DMS79 treated with DMSO at 0.1 percent for 48 hours (cell line): ENCODE measurements around the gene PRKAG2.
"Not testable (repeated sequence)": the region's sequence is repeated elsewhere in the genome, so short reads cannot be mapped to it uniquely, and the experiment has no call there.

Experiments
- DNase-seq: peaks from one replicate; lab custom pipeline; 2025; lab: John Stamatoyannopoulos, UW

PRKAG2 gene

GRCh38 chr7:151876899-151877777 lies at the start of gene PRKAG2:
PRKAG2 (minus strand) TSS chr7:151877115; CDS start chr7:151876620, 495 bp downstream.
- DNase-seq = peak; percentile 37

GRCh38 chr7:151926336-151926712 lies 49.4 kb upstream of the PRKAG2 start:
- DNase-seq = no peak

DNA sequence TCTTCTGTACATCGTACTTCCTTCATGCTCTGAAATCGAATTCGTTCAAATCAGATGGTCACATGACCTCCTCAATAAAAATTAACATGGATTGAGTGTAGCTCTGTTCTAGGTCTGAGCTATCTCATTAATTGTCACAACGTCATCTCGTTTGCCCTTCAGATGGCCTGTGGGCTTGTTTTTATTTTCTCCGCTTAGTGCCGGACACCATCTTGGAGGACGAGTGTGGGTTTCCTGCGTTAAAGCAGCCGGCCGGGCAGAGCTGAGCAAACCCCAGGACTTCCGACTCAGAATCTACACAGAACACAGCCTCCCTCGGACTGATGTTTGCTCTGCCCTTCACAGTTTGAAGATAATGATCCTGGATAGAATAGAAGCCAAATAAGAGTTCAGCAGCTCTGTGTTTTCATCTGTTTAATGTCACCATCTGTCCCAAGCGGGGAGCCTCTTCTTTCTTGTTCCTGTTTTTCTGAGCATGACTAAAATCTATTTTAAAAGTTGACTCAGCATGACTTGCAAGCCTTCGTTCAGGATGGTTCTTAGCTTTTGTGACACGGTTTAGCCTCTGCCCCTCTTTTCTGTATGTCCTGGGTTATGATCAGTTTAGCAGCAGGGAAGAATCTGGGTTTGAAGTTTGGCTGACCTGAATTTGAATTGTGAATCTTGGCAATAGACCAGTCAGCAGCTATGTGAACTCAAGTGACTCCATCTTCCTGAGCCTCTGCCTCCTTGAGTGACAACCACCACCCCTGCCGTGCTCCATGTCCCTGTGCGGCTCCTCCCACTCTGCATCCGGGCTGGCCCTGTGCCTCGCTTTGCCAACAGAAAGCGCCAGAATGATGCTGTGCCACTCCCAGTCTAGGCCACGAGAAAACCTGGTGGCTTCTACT lies 48.8 kb upstream of the PRKAG2 start:
- DNase-seq = no peak

DNA sequence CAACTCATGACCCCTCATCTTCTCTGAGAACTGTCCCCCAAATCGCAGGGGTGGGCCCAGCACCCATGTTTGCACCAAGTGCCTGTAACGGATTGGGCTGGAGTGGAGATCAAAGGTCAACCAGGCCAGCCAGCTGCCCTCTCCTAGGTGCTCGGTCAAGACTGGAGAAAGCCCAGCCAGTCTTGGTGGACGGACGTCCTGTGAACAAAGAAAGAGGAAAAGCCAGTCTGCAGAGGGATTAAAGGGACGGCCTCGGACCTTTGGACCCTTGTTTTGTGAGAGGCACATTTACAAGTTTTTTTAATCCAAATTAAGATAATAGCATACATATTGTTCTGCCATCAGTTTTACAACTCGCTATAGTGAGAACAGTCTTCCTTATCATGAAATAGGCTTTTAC lies 47.6 kb upstream of the PRKAG2 start:
- DNase-seq = no peak

DNA sequence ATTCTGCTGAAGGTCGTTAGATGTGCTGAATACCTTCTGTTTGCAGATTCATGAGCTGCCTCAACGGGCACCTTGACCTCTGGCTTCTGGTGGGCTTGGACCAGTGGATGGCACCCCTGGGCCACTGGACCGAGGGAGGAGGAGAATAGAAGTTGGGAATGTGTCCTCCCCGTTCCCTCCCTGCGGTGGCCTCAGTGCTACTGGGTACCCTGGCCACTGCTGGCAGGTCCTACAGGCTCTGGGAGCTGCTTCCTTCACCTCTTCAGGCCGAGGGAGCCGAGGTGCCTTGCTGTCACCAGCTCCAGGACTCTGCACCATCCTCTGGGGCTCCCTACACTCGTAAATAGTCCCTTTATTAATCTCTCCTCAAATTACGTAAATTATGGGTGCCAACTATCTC lies 47.1 kb upstream of the PRKAG2 start:
- no peak for DNase-seq

DNA sequence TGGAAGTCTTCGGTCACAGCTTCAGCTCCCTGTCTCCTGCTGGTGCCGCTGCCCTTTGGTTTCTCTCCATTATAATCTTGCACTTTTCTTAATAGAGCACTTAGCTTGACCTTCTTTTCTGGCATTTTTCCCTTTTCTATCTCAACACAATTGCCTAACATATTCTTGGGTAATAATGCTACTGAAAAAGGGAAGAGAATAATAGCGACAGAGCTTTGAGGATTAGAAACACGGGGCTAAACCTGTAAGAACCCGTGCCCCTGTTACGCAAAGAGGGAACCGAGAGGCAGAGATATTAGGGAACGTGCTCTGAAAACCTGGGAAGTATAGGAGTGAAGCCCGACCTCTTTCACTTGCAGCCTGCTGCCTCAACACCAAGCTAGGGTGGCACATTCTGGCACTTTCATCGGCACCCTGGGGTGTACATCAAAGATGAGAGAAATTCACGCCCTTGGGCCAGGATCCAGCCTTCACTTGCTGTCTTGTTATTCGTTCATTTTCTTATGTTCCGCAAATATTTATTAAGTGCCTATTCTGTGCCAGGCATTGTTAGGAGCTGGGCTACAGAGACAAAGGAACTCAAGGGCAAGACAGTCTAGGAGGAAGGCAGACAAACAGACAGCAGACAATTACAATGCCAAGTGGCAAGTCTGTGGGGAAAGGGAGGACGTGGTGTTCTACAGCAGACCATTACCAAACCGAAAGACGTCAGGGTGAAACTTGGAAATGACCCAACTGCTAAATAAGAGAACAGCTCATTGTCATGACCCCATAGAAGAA lies 46.4 kb upstream of the PRKAG2 start:
- peak; percentile 46 for DNase-seq

GRCh38 chr7:151921451-151921850 lies 44.5 kb upstream of the PRKAG2 start:
- DNase-seq = no peak

- DNase-seq = no peak
Measured at GRCh38 chr7:151920488-151920887, 43.6 kb upstream of the PRKAG2 start.

DNA sequence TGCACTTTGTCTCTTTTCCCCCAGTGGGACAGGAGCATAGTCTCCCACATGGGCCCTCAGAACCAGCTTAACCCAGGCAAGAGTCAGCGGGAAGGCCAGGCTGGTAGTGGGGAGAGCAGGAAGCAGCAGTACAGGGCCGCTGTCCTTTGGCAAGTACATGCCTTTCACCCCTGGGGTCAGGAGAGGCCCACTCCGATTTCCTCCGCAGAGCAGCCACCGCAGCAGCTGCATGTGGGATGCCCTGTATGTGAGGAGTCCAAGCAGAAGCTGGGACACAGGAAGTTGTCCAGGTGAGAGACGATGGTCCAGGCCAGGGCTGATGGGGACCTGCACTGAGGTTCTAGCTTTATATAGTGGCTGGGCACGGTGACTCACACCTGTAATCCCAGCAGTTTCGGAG lies 42.7 kb upstream of the PRKAG2 start:
- no peak for DNase-seq

- DNase-seq = no peak
Measured at GRCh38 chr7:151918510-151918843, 41.6 kb upstream of the PRKAG2 start.

- DNase-seq = no peak
Measured at GRCh38 chr7:151917791-151918509, 41.0 kb upstream of the PRKAG2 start.

- no peak for DNase-seq
Measured at GRCh38 chr7:151914051-151914450, 37.1 kb upstream of the PRKAG2 start.

- DNase-seq = not testable (repeated sequence)
Measured at GRCh38 chr7:151910655-151911054, 33.7 kb upstream of the PRKAG2 start.

DNA sequence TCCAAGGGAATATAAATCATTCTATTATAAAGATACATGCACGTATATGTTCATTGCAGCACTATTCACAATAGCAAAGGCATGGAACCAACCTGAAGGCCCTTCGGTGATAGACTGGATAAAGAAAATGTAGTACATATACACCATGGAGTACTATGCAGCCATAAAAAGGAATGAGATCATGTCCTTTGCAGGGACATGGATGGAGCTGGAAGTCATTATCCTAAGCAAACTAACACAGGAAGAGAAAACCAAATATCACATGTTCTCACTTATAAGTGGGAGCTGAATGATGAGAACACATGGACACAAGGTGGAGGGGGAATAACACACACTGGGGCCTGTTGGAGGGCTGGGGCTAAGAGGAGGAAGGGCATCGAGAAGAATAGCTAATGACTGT lies 30.2 kb upstream of the PRKAG2 start:
- not testable (repeated sequence) for DNase-seq

DNA sequence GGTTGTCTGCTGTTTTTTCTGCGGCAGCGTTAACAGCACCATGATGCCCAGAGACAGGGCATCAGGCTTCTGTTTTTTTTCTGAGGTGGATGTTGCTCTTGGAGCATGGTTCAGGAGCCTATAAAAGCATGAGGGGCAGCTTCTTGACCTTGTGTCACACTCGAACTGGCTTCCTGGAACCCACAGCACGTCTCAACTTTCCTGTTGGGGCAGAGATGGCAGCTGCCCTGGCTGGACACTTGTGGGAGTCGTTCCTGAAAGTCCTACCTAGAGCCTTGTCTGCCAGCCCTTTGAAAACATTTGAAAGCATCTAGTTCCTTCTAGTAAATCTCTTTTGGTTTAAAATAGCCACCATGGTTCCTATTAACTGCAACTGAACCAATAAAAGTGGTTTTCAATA lies 28.9 kb upstream of the PRKAG2 start:
- DNase-seq = no peak

- DNase-seq = no peak
Measured at GRCh38 chr7:151905353-151905752, 28.4 kb upstream of the PRKAG2 start.

DNA sequence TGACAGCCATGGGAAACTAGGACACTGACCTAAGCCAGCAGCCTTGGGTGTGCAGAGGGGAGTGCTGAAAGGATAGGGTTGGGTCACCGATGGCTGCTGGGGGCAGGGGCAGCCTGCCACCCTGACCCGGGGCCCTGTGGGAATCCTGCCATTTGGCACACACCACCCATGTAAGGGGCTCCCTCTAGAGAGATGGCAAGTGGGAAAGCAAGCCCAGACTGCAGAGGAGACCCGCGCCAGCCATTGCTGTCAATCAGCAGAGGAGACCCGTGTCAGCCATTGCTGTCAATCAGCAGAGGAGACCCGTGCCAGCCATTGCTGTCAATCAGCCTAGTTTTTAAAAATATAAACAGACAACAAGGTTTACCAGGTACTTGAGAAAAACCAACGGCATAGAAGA lies 27.4 kb upstream of the PRKAG2 start:
- DNase-seq = no peak

- no peak for DNase-seq
Measured at GRCh38 chr7:151903249-151904032, 26.5 kb upstream of the PRKAG2 start.

GRCh38 chr7:151902311-151902710 lies 25.4 kb upstream of the PRKAG2 start:
- DNase-seq = no peak

DNA sequence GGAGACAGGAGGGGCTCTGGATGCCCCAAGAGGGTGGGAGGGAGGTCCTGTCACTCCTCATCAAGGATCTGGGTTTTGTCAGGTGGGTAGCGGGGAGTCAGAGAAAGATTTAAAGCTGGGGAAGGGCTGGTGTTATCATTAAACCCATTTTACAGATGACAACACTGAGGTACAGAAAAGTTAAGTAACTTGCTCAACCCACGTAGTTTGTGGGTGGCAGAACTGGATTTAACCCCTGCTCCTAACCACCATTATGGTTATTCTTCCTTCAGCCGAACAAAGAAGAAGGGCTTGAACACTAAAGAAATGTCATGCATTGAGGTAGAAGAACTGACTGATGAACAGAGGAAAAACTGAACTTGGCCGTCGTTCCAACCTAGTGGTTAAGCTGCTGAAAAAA lies 24.9 kb upstream of the PRKAG2 start:
- DNase-seq = no peak
